ENCODE data around the gene TEX29.

The TEX29 gene

GRCh38 chr13:111312944-111313590 lies 7.4 kb upstream of the TEX29 start:
- peaks cover 0 to 8% of the 10 kb centered on the region in 2 donors for H3K9me3 ChIP-seq (ENCODE audit: control insufficient read depth in 2 of 2, low read length in 2 of 2)
- no peak overlapping the region for H3K9ac ChIP-seq (ENCODE audit: low read length in 2 of 2)
- H3K4me3 ChIP-seq (ENCODE audit: low read length in 2 of 2) = no peak overlapping the region
- peaks cover 0 to 8% of the 10 kb centered on the region in 2 donors for H3K36me3 ChIP-seq (ENCODE audit: control insufficient read depth in 2 of 2, insufficient read depth in 2 of 2, low read length in 2 of 2)
- H3K4me1 ChIP-seq (ENCODE audit: control insufficient read depth, insufficient read depth, low read length) = no peaks in the 10 kb centered on the region
- no peaks in the 10 kb centered on the region for H3K27me3 ChIP-seq (ENCODE audit: control insufficient read depth in 1 of 2, insufficient read depth in 2 of 2, low read length in 2 of 2)
- H3K27ac ChIP-seq (ENCODE audit: low read length) = no peak overlapping the region

DNA sequence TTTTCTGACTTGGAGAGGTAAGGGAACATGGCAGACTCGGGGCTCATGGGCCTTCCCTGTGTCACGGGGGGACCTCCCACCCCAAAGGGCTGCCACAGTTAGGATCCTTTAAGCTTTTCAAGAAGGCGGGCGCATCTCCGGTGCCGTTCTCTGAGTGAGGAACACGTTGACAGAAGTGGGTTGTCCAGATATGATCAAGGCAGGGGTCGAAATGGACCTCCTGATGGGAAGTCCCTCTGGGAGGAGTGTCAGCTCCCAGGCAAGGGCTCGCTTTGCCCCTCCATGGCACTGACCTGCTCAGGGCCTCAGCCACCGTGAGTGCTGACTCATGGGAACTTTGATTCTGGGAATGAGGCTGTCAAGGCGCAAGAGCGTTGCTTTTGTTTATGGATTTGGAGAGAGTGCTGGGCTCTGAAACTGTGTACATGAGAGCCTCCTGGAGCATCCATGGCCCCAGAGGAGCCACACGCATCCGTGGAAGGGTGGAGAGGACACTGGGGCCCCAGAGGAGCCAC lies 6.5 kb upstream of the TEX29 start:
- Histone ChIP-seq H3K36me3 (ENCODE audit: control insufficient read depth in 2 of 2, insufficient read depth in 2 of 2, low read length in 2 of 2) (peaks cover 0 to 4% of the 10 kb centered on the region in 2 donors), H3K9me3 (ENCODE audit: control insufficient read depth in 2 of 2, low read length in 2 of 2) (peaks cover 0 to 8% of the 10 kb centered on the region in 2 donors), H3K27ac (ENCODE audit: low read length) (no peak overlapping the region)

GRCh38 chr13:111314852-111315251 lies 5.6 kb upstream of the TEX29 start:
- H3K9me3 ChIP-seq (ENCODE audit: control insufficient read depth in 2 of 2, low read length in 2 of 2) = peaks cover 0 to 8% of the 10 kb centered on the region in 2 donors
- no peak overlapping the region for H3K27ac ChIP-seq (ENCODE audit: low read length)
- no peak overlapping the region for H3K4me3 ChIP-seq (ENCODE audit: low read length in 2 of 2)
- no peaks in the 10 kb centered on the region for H3K27me3 ChIP-seq (ENCODE audit: control insufficient read depth in 1 of 2, insufficient read depth in 2 of 2, low read length in 2 of 2)
- no peaks in the 10 kb centered on the region for H3K4me1 ChIP-seq (ENCODE audit: control insufficient read depth, insufficient read depth, low read length)
- peaks cover 0 to 2% of the 10 kb centered on the region in 2 donors for H3K36me3 ChIP-seq (ENCODE audit: control insufficient read depth in 2 of 2, insufficient read depth in 2 of 2, low read length in 2 of 2)
- no peak overlapping the region for H3K9ac ChIP-seq (ENCODE audit: low read length in 2 of 2)

More for the DNA sequence above, 6.5 kb upstream of the TEX29 start:
- Histone ChIP-seq H3K9ac (ENCODE audit: low read length in 2 of 2) (no peak overlapping the region), H3K4me1 (ENCODE audit: control insufficient read depth, insufficient read depth, low read length) (no peaks in the 10 kb centered on the region), H3K27me3 (ENCODE audit: control insufficient read depth in 1 of 2, insufficient read depth in 2 of 2, low read length in 2 of 2) (no peaks in the 10 kb centered on the region), H3K4me3 (ENCODE audit: low read length in 2 of 2) (no peak overlapping the region)

DNA sequence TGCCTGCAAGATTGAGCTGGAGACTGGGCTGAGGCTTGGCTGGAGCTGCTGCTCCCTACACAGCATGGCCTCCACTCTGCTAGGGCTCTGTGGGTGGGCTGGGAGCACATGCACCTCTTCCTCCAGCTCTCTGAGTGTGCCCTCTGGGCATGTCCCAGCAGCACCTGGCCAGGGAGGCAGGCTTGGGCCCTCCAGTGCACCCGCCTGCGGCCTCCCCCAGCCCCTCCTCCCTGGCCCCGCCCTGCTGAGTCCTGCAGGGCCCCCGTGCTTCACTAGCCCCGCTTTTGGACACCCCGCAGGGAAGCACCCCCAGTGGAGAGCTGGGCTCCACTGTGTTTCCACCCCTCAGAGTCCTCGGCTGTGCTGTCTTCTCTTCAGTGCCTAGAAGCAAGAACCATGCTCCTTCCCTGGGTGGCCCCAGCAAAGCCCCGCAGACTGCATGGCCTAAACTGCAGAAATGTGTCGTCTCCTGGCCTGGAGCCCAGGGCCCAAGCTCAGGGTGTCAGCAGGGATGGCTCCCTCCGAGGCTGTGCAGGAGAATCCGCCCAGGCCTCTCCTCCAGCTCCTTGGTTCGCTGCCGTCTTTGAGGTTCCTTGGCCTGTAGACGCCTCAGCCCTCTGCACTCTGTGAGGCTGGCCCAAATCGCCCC lies 5.0 kb upstream of the TEX29 start:
- H3K27ac ChIP-seq (ENCODE audit: low read length) = no peak overlapping the region
- H3K9ac ChIP-seq (ENCODE audit: low read length in 2 of 2) = no peak overlapping the region
- H3K9me3 ChIP-seq (ENCODE audit: control insufficient read depth in 2 of 2, low read length in 2 of 2) = peaks cover 0 to 8% of the 10 kb centered on the region in 2 donors
- peaks cover 0 to 2% of the 10 kb centered on the region in 2 donors for H3K36me3 ChIP-seq (ENCODE audit: control insufficient read depth in 2 of 2, insufficient read depth in 2 of 2, low read length in 2 of 2)
- H3K4me3 ChIP-seq (ENCODE audit: low read length in 2 of 2) = no peak overlapping the region
- no peaks in the 10 kb centered on the region for H3K4me1 ChIP-seq (ENCODE audit: control insufficient read depth, insufficient read depth, low read length)
- H3K27me3 ChIP-seq (ENCODE audit: control insufficient read depth in 1 of 2, insufficient read depth in 2 of 2, low read length in 2 of 2) = no peaks in the 10 kb centered on the region

- H3K4me1 ChIP-seq (ENCODE audit: control insufficient read depth, insufficient read depth, low read length) = no peaks in the 10 kb centered on the region
- H3K27ac ChIP-seq (ENCODE audit: low read length) = no peak overlapping the region
- H3K9me3 ChIP-seq (ENCODE audit: control insufficient read depth in 2 of 2, low read length in 2 of 2) = peaks cover 0 to 8% of the 10 kb centered on the region in 2 donors
- H3K27me3 ChIP-seq (ENCODE audit: control insufficient read depth in 1 of 2, insufficient read depth in 2 of 2, low read length in 2 of 2) = no peaks in the 10 kb centered on the region
- no peak overlapping the region for H3K4me3 ChIP-seq (ENCODE audit: low read length in 2 of 2)
- H3K36me3 ChIP-seq (ENCODE audit: control insufficient read depth in 2 of 2, insufficient read depth in 2 of 2, low read length in 2 of 2) = peaks cover 0 to 2% of the 10 kb centered on the region in 2 donors
- no peak overlapping the region for H3K9ac ChIP-seq (ENCODE audit: low read length in 2 of 2)
These were observed 4.2 kb upstream of the TEX29 start for GRCh38 chr13:111316161-111316730.

DNA sequence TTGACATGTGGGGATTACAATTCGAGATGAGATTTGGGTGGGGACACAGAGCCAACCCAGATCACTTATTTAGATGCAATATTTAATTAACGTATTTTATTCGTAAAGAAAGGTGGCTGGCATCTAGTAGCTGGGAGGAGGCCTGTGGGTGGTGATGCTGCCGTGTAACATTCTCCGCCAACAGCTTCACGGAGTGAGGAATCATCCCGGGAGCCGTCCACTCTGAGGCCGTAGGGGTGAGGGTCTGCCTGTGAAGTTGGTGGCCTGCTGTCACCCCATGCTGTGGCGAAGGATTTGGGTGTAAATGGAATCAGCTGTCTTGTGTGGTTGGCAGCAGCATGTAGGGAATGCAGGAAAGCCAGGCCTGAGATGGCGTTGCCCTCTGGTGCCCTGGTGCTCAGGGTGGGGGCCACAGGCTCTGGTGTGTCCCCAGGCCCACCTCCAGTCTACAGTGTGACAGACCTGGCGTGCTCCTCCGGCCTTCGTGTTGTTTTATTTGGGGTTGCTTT lies 3.3 kb upstream of the TEX29 start:
- Histone ChIP-seq H3K27me3 (ENCODE audit: control insufficient read depth in 1 of 2, insufficient read depth in 2 of 2, low read length in 2 of 2) (no peaks in the 10 kb centered on the region), H3K9ac (ENCODE audit: low read length in 2 of 2) (no peak overlapping the region), H3K36me3 (ENCODE audit: control insufficient read depth in 2 of 2, insufficient read depth in 2 of 2, low read length in 2 of 2) (peaks cover 0 to 2% of the 10 kb centered on the region in 2 donors), H3K4me3 (ENCODE audit: low read length in 2 of 2) (no peak overlapping the region), H3K9me3 (ENCODE audit: control insufficient read depth in 2 of 2, low read length in 2 of 2) (peaks cover 0 to 8% of the 10 kb centered on the region in 2 donors), H3K27ac (ENCODE audit: low read length) (no peak overlapping the region), H3K4me1 (ENCODE audit: control insufficient read depth, insufficient read depth, low read length) (no peaks in the 10 kb centered on the region)

GRCh38 chr13:111317571-111318345 lies 2.7 kb upstream of the TEX29 start:
- H3K4me3 ChIP-seq (ENCODE audit: low read length in 2 of 2) = no peak overlapping the region
- no peak overlapping the region for H3K27ac ChIP-seq (ENCODE audit: low read length)
- H3K4me1 ChIP-seq (ENCODE audit: control insufficient read depth, insufficient read depth, low read length) = no peaks in the 10 kb centered on the region
- no peaks in the 10 kb centered on the region for H3K27me3 ChIP-seq (ENCODE audit: control insufficient read depth in 1 of 2, insufficient read depth in 2 of 2, low read length in 2 of 2)
- H3K9me3 ChIP-seq (ENCODE audit: control insufficient read depth in 2 of 2, low read length in 2 of 2) = peaks cover 0 to 3% of the 10 kb centered on the region in 2 donors
- H3K36me3 ChIP-seq (ENCODE audit: control insufficient read depth in 2 of 2, insufficient read depth in 2 of 2, low read length in 2 of 2) = peaks cover 0 to 2% of the 10 kb centered on the region in 2 donors
- no peak overlapping the region for H3K9ac ChIP-seq (ENCODE audit: low read length in 2 of 2)

DNA sequence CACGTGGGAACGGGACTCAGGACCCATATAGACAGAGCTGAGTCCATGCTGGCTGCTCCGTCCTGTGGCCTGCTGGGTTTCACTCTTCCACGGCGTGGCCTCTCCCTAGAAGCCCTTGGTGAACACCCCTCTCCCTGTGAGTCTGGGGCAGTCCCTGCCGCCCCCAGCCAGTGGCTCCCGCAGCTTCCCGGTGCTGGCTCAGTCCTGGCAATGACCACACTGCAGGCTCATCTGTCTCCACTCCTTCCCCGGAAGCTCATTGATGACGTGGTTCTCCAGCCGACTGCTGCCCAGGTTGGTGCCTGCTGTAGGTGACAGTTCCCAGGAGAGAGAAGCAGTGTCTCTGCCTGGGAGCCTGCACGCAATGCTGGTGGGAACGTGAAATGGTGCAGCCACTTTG lies 2.1 kb upstream of the TEX29 start:
- H3K27me3 ChIP-seq (ENCODE audit: control insufficient read depth in 1 of 2, insufficient read depth in 2 of 2, low read length in 2 of 2) = no peaks in the 10 kb centered on the region
- no peak overlapping the region for H3K27ac ChIP-seq (ENCODE audit: low read length)
- no peaks in the 10 kb centered on the region for H3K4me1 ChIP-seq (ENCODE audit: control insufficient read depth, insufficient read depth, low read length)
- no peak overlapping the region for H3K4me3 ChIP-seq (ENCODE audit: low read length in 2 of 2)
- H3K9ac ChIP-seq (ENCODE audit: low read length in 2 of 2) = no peak overlapping the region
- peaks cover 0 to 2% of the 10 kb centered on the region in 2 donors for H3K36me3 ChIP-seq (ENCODE audit: control insufficient read depth in 2 of 2, insufficient read depth in 2 of 2, low read length in 2 of 2)
- H3K9me3 ChIP-seq (ENCODE audit: control insufficient read depth in 2 of 2, low read length in 2 of 2) = no peaks in the 10 kb centered on the region

- Histone ChIP-seq H3K4me1 (ENCODE audit: control insufficient read depth, insufficient read depth, low read length) (no peaks in the 10 kb centered on the region), H3K4me3 (ENCODE audit: low read length in 2 of 2) (no peak overlapping the region), H3K27ac (ENCODE audit: low read length) (no peak overlapping the region), H3K9ac (ENCODE audit: low read length in 2 of 2) (no peak overlapping the region), H3K9me3 (ENCODE audit: control insufficient read depth in 2 of 2, low read length in 2 of 2) (no peaks in the 10 kb centered on the region), H3K27me3 (ENCODE audit: control insufficient read depth in 1 of 2, insufficient read depth in 2 of 2, low read length in 2 of 2) (no peaks in the 10 kb centered on the region), H3K36me3 (ENCODE audit: control insufficient read depth in 2 of 2, insufficient read depth in 2 of 2, low read length in 2 of 2) (peaks cover 0 to 2% of the 10 kb centered on the region in 2 donors)
These were observed 921 bp upstream of the TEX29 start for GRCh38 chr13:111319521-111319920.
